K562 (cell line): Measurements from ENCODE around the gene RHOB. TPM values are rescaled to one million over a fixed set of nuclear protein-coding genes. Genes with fewer than 3 reads are reported as not detected.
A peak's percentile ranks its signal among the peaks of the same experiment; 100 is the strongest.

ENCODE experiments used
- DPF2 ChIP-seq: fragments of 450-650 bp; IDR thresholded peaks from 2 replicates; pipeline ENCODE4 v1.6.1; 2016
- NR2F6 ChIP-seq: fragments of 450-650 bp; formaldehyde crosslinking; IDR thresholded peaks from 2 replicates; pipeline ENCODE4 v1.4.0; 2020; ENCODE audit warnings: mild to moderate bottlenecking
- PCBP2 ChIP-seq: fragments of 200-400 bp; formaldehyde crosslinking; IDR thresholded peaks from 2 replicates; pipeline ENCODE4 v1.6.1; 2018; ENCODE audit warnings: low read length, low read depth, mild to moderate bottlenecking, moderate library complexity; ENCODE audit not compliant: poor library complexity, severe bottlenecking
- POLR2AphosphoS5 ChIP-seq: IDR thresholded peaks from 2 replicates; pipeline ENCODE4 v1.6.1; 2011; ENCODE audit warnings: mild to moderate bottlenecking, low read depth, low read length, moderate library complexity; ENCODE audit not compliant: control insufficient read depth, insufficient read depth
- RAD51 ChIP-seq: fragments of 450-650 bp; IDR thresholded peaks from 2 replicates; pipeline ENCODE4 v1.7.1; 2016; ENCODE audit warnings: low read depth, mild to moderate bottlenecking, borderline replicate concordance
- SRSF7 ChIP-seq: fragments of 200-400 bp; formaldehyde crosslinking; optimal IDR thresholded peaks from 2 replicates; pipeline ENCODE3; 2017; ENCODE audit warnings: mild to moderate bottlenecking, low read depth, low read length
- STAG1 ChIP-seq: sonication (generic); formaldehyde crosslinking; IDR thresholded peaks from 2 replicates; pipeline ENCODE4 v1.5.0; 2020; ENCODE audit warnings: missing genetic modification reagents, borderline replicate concordance
- XRCC5 ChIP-seq: fragments of 200-400 bp; formaldehyde crosslinking; IDR thresholded peaks from 2 replicates; pipeline ENCODE4 v1.6.1; 2017; ENCODE audit warnings: low read depth, mild to moderate bottlenecking, low read length
- ZBTB34 ChIP-seq: fragments of 250-450 bp; sonication (Bioruptor Pico); IDR thresholded peaks from 2 replicates; pipeline ENCODE4 v1.8.0; 2021; ENCODE audit warnings: mild to moderate bottlenecking, moderate library complexity
- ZFP91 ChIP-seq: sonication (generic); formaldehyde crosslinking; IDR thresholded peaks from 2 replicates; pipeline ENCODE4 v1.8.0; 2022; ENCODE audit warnings: mild to moderate bottlenecking, missing genetic modification reagents
- ZNF175 ChIP-seq: fragments of 200-800 bp; sonication (Bioruptor generic); IDR thresholded peaks from 2 replicates; pipeline ENCODE4 v1.6.1; 2016; ENCODE audit warnings: low read depth, mild to moderate bottlenecking, missing genetic modification characterization, missing compliant biosample characterization
- ZNF609 ChIP-seq: sonication (generic); formaldehyde crosslinking; IDR thresholded peaks from 2 replicates; pipeline ENCODE4 v1.8.1; 2023; ENCODE audit warnings: missing genetic modification reagents, mild to moderate bottlenecking, borderline replicate concordance
- ZNF778 ChIP-seq: fragments of 450-650 bp; formaldehyde crosslinking; IDR thresholded peaks from 2 replicates; pipeline ENCODE4 v1.4.0; 2020; ENCODE audit warnings: mild to moderate bottlenecking, moderate library complexity
- polyA plus RNA-seq, 8 experiments: library from polyadenylated mRNA; depleted of rRNA in 4 of 8; stranded (reverse) in 5 of 8; unstranded in 3 of 8; fragments of >200 nt; fragmentation: Nextera tagmentation in 2 of 8; fragmentation: Illumina TruSeq in 1 of 8; extraction: Ambion mirVana in 2 of 8; extraction: Trizol in 1 of 8; gene quantifications; 2 replicates each; pipeline versions ENCODE4 v1.2.1 to v1.2.3, GENCODE V29; 2011 to 2014; ENCODE audit warnings: inconsistent platforms in 1 of 8, missing spikeins in 1 of 8
- total RNA-seq, 7 experiments: library from RNA; depleted of rRNA in 6 of 7; stranded (reverse); fragments of >200 nt in 6 of 7; fragmentation: Illumina TruSeq in 2 of 7; extraction: Trizol in 2 of 7; gene quantifications; 2 replicates each; pipeline versions ENCODE4 v1.2.1 to v1.2.3, GENCODE V29; 2011 to 2021; ENCODE audit warnings: low replicate concordance in 1 of 7
- TF ChIP-seq, protein P1 (sequence below): sonication (generic); formaldehyde crosslinking; IDR thresholded peaks from 2 replicates; pipeline ENCODE4 v1.8.0; 2022; ENCODE audit warnings: mild to moderate bottlenecking, missing genetic modification reagents
- TF ChIP-seq, protein P2 (sequence below): fragments of 250-450 bp; sonication (Bioruptor Pico); IDR thresholded peaks from 2 replicates; pipeline ENCODE4 v1.9.0; 2021; ENCODE audit warnings: mild to moderate bottlenecking
- TF ChIP-seq, protein P3 (sequence below): sonication (generic); formaldehyde crosslinking; IDR thresholded peaks from 2 replicates; pipeline ENCODE4 v1.8.1; 2023; ENCODE audit warnings: mild to moderate bottlenecking, missing genetic modification reagents

The RHOB gene
- total and polyA plus RNA-seq, 9 of the 15 experiments (the other 6 are each of a cell fraction or from before 2014, with no cell fraction given): 0.07 to 4.8 (median 1.1) TPM

DNA sequence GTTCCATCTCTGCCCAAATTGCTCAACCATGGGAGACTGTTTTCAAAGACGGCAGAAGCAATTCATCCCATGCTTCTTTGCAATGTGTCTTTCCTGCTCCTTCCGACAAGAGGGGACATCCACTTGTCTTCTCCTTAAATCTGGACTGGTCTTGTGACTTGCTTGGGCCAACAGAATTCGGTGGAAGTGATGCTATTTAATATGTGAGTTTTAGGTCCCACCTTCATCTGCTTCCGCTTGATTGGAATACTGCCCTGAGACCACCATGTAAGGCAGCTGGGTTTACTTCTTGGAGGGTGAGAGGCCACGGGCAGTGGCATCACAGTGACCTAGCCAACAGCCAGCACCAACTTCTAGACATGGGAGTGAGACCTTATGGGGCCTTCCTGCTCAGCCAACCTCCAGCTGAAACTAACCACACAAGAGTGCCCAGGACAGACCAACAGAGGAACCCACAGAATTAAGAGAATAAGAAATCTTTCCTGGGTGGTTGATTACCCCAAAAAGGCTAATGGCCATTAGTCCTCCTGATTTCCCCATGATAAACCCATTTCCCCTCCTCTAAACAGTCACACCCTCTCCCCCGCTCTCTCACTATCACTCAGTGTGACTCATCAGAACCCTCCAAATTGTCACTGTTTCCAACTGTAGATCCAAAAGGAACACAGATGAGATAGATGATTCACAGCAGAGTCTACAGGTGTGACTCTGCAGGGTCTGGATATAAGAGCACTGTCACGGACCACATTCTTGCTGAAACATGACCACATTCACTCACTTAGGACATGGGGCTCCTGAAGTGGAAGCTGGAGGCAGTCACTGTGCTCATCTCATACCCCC, 16.2 kb upstream of the RHOB start (continued):
- no peak for TF ChIP-seq ZNF609 (CRISPR knock-in tag)
- TF ChIP-seq PCBP2: no peak
- TF ChIP-seq DPF2: peak; percentile 91
- TF ChIP-seq POLR2AphosphoS5: no peak
- no peak for TF ChIP-seq STAG1 (CRISPR knock-in tag)
- no peak for TF ChIP-seq NR2F6 (CRISPR knock-in tag)
- TF ChIP-seq, protein P1, sequence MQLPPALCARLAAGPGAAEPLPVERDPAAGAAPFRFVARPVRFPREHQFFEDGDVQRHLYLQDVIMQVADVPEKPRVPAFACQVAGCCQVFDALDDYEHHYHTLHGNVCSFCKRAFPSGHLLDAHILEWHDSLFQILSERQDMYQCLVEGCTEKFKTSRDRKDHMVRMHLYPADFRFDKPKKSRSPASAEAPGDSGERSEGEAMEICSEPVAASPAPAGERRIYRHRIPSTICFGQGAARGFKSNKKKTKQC: no peak
- no peak for TF ChIP-seq ZNF778 (CRISPR knock-in tag)
- TF ChIP-seq ZNF175 (CRISPR knock-in tag): no peak
- no peak for TF ChIP-seq XRCC5
- no peak for TF ChIP-seq SRSF7
- TF ChIP-seq, protein P2, sequence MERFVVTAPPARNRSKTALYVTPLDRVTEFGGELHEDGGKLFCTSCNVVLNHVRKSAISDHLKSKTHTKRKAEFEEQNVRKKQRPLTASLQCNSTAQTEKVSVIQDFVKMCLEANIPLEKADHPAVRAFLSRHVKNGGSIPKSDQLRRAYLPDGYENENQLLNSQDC: no peak
- TF ChIP-seq, protein P3, sequence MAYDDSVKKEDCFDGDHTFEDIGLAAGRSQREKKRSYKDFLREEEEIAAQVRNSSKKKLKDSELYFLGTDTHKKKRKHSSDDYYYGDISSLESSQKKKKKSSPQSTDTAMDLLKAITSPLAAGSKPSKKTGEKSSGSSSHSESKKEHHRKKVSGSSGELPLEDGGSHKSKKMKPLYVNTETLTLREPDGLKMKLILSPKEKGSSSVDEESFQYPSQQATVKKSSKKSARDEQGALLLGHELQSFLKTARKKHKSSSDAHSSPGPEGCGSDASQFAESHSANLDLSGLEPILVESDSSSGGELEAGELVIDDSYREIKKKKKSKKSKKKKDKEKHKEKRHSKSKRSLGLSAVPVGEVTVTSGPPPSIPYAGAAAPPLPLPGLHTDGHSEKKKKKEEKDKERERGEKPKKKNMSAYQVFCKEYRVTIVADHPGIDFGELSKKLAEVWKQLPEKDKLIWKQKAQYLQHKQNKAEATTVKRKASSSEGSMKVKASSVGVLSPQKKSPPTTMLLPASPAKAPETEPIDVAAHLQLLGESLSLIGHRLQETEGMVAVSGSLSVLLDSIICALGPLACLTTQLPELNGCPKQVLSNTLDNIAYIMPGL: no peak
- TF ChIP-seq RAD51: no peak
- no peak for TF ChIP-seq ZBTB34 (CRISPR knock-in tag)
- TF ChIP-seq ZFP91: no peak
